Ovary (tissue), 9 donors: ENCODE data around the gene STK36. TPM values are rescaled to one million over a fixed set of nuclear protein-coding genes. Genes with fewer than 3 reads are reported as not detected.

ENCODE experiments used
- DNase-seq, 5 donors: peaks; one replicate each; pipeline ENCODE4 v3.0.0-alpha.2; 2019 to 2020
- H3K27ac ChIP-seq, 2 donors: fragments of 200-600 bp; one replicate each; pipeline versions ENCODE4 v1.5.1 to v1.8.0; 2019 to 2022
- H3K27me3 ChIP-seq: fragments of 200-600 bp; one replicate; pipeline ENCODE4 v1.8.0; 2022
- H3K36me3 ChIP-seq: fragments of 200-600 bp; sonication (generic); one replicate; pipeline ENCODE4 v1.5.1; 2019
- H3K4me1 ChIP-seq: one replicate; pipeline ENCODE4 v1.8.1; 2013; ENCODE audit warnings: mild to moderate bottlenecking, moderate library complexity; ENCODE audit not compliant: insufficient read depth
- H3K4me3 ChIP-seq: fragments of 200-600 bp; sonication (generic); one replicate; pipeline ENCODE4 v1.5.1; 2017
- H3K9me3 ChIP-seq, 2 donors: fragments of 200-600 bp in 1 of 2; sonication (generic) in 1 of 2; one replicate each; pipeline versions ENCODE4 v1.5.1 to v1.8.1; 2013 to 2019; ENCODE audit warnings: mild to moderate bottlenecking in 1 of 2, moderate library complexity in 1 of 2
- EP300 ChIP-seq: sonication (generic); formaldehyde crosslinking; IDR thresholded peaks from one replicate; pipeline ENCODE4 v1.6.1; 2017; ENCODE audit warnings: antibody characterized with exemption
- POLR2A ChIP-seq: fragments of 450-650 bp; IDR thresholded peaks from one replicate; pipeline ENCODE4 v1.6.1; 2017; ENCODE audit warnings: antibody characterized with exemption, mild to moderate bottlenecking, moderate library complexity
- WGBS, 3 donors: extraction: QIAGEN DNeasy Blood & Tissue Kit in 1 of 3; methylation state at CpG; one replicate each; pipeline versions ENCODE4 v1.1.5 to v1.1.7; 2013 to 2017; 5-methylcytosine and 5-hydroxymethylcytosine counted together
- intact Hi-C, 4 donors: fragments of 100-400 bp; cut with DNase I; formaldehyde crosslinking; loops; one replicate each; pipeline versions ENCODE4 v1.11.0 to v1.15.1; 2022 to 2023
- polyA plus RNA-seq, 2 donors: library from polyadenylated mRNA; stranded (reverse); fragments of 200-250 nt in 1 of 2; fragments of 350-450 nt in 1 of 2; fragmentation: Illumina TruSeq in 1 of 2; extraction: RNeasy Lipid Tissue Mini Kit (QIAGEN cat#74804) in 1 of 2; gene quantifications; one replicate each; pipeline ENCODE4 v1.2.3, GENCODE V29; 2013 to 2014
- total RNA-seq, 7 donors: library from RNA; depleted of rRNA in 2 of 7; stranded (reverse); fragments of >200 nt in 2 of 7; fragmentation: NEBNext Ultra II Directional in 3 of 7; extraction: Animal tissue kit (Norgen Biotek cat#: 25700) in 3 of 7; gene quantifications; one replicate each; pipeline versions ENCODE4 v1.1.0 to v1.2.4, GENCODE V29; 2016 to 2023
- TF ChIP-seq, protein P1 (sequence below), 3 donors: fragments of 450-650 bp in 2 of 3; fragments of 200-600 bp in 1 of 3; IDR thresholded peaks; one replicate each; pipeline versions ENCODE4 v1.5.1 to v1.8.0; 2016 to 2022; ENCODE audit warnings: antibody characterized with exemption in 3 of 3, mild to moderate bottlenecking in 1 of 3
- donor health status: DM: no; HTN: no; CAD: no; lungs with moderate emphysema.
- donor health status: DM: no; HTN: no; CAD: no.
- donor health status: Bipolar disorder and iron deficiency.
- donor health status: DM: yes; HTN: yes; CAD: no.
- donor health status: DM: no; HTN: no; CAD: no.
- donor health status: DM: yes; HTN: yes; CAD: no.

Gene STK36
- total and polyA plus RNA-seq, 9 donors: 26.8 to 93.2 (median 38.5) TPM

DNA sequence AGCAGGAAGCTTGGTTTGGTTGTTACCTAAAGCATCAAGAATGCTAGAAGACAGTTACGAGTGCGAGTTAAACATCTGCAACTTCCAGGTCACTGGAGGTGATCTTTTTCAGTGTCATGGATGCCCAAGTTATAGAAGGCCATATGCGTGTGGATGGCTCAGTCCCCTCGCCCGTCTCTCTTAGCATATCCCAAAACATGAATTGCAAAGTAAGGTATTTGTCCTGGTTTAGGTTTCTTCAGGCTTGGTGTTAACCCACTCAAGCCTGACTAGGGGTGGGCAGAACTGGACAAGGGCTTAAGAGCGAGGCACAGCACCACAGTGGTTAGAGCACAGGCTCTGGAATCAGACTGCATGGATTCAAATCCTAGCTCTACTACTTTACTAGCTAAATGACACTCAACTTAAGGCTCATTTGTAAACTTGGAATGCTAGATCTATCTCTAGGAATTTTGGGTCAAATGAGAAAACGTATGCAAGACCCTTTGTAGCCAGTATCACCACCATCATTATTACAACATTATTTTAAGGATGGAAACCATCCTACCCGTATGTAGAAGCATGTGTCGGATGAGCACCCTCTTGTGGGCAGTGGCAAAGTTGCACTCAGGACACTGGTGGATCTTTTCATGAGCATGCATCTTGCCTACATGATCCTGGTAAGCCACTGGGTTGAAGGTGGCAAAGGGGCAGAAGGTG, 23.6 kb upstream of the STK36 start:
- Histone ChIP-seq H3K9me3 (no peaks in the 10 kb centered on the region), H3K27ac (no peak overlapping the region), H3K36me3 (no peaks in the 10 kb centered on the region), H3K4me3 (no peak overlapping the region), H3K4me1 (no peaks in the 10 kb centered on the region), H3K27me3 (no peaks in the 10 kb centered on the region)
- TF ChIP-seq, protein P1, sequence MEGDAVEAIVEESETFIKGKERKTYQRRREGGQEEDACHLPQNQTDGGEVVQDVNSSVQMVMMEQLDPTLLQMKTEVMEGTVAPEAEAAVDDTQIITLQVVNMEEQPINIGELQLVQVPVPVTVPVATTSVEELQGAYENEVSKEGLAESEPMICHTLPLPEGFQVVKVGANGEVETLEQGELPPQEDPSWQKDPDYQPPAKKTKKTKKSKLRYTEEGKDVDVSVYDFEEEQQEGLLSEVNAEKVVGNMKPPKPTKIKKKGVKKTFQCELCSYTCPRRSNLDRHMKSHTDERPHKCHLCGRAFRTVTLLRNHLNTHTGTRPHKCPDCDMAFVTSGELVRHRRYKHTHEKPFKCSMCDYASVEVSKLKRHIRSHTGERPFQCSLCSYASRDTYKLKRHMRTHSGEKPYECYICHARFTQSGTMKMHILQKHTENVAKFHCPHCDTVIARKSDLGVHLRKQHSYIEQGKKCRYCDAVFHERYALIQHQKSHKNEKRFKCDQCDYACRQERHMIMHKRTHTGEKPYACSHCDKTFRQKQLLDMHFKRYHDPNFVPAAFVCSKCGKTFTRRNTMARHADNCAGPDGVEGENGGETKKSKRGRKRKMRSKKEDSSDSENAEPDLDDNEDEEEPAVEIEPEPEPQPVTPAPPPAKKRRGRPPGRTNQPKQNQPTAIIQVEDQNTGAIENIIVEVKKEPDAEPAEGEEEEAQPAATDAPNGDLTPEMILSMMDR (IDR thresholded peaks at IDR 0.05): peak in 2 of 3 donors; percentile 36
- TF ChIP-seq POLR2A (no peak), EP300 (no peak)
- 68 to 71% (median 70%) methylated on average over 9 of the region's 9 CpGs for WGBS, 3 donors
- peak in 2 of 5 donors; percentile 51 to 61 for DNase-seq
- intact Hi-C loops: no loop called here

DNA sequence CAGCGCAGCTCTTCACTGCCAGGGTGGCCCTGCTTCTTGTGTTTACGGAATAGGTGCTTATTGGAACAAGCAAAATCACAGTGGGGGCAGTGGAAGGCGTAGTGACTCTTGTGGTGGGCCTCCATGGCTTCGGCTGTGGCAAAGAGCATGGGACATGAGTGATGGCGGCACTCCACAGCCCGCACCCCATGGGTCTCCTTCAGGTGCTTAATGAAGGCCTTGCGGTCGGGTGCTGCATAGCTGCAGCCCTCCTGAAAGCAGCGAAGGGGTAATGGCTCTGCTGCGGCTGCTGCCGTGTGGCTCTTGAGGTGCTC, 23.1 kb upstream of the STK36 start:
- Histone ChIP-seq H3K4me3 (no peak overlapping the region), H3K4me1 (no peaks in the 10 kb centered on the region), H3K36me3 (no peaks in the 10 kb centered on the region), H3K27ac (no peak overlapping the region), H3K9me3 (no peaks in the 10 kb centered on the region), H3K27me3 (no peaks in the 10 kb centered on the region)
- intact Hi-C loops: no loop called here
- TF ChIP-seq EP300 (no peak), POLR2A (no peak)
- TF ChIP-seq, protein P1 (IDR thresholded peaks at IDR 0.05): no peak
- 90 to 92% (median 92%) methylated on average over 11 of the region's 11 CpGs for WGBS, 3 donors
- no peak for DNase-seq

DNA sequence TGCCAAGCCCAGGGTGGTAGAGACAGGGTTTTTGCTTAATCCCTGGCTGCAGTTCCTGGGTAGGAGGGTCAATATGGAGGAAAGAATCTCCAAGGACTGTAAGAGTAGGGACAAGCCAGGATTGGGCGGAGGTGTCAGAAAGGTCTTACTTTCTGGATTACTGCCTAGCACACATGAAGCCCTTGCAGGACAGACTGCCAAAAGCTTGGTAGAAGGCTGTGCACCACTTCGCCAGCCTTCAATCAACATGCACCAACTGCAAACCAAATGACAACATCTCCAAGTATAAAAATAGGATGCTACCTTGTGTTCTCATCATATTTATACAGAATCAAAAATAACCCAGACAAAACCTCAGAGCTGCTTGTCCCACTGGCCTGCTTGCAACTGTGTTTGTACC, 16.1 kb upstream of the STK36 start:
- 88 to 93% (median 92%) methylated on average over 2 of the region's 2 CpGs for WGBS, 3 donors
- Histone ChIP-seq H3K27me3 (no peaks in the 10 kb centered on the region), H3K4me1 (peaks cover 7% of the 10 kb centered on the region), H3K9me3 (no peaks in the 10 kb centered on the region), H3K4me3 (no peak overlapping the region), H3K27ac (no peak overlapping the region), H3K36me3 (no peaks in the 10 kb centered on the region)
- TF ChIP-seq, protein P1 (IDR thresholded peaks at IDR 0.05): no peak
- no peak for TF ChIP-seq EP300
- TF ChIP-seq POLR2A: no peak
- intact Hi-C loops: loop anchor here in 1 of 4 donors (10.0 kb wide), 2 partner anchors 251 to 381 kb away; partner anchors contain the start of genes AAMP and PNKD
- DNase-seq: no peak

DNA sequence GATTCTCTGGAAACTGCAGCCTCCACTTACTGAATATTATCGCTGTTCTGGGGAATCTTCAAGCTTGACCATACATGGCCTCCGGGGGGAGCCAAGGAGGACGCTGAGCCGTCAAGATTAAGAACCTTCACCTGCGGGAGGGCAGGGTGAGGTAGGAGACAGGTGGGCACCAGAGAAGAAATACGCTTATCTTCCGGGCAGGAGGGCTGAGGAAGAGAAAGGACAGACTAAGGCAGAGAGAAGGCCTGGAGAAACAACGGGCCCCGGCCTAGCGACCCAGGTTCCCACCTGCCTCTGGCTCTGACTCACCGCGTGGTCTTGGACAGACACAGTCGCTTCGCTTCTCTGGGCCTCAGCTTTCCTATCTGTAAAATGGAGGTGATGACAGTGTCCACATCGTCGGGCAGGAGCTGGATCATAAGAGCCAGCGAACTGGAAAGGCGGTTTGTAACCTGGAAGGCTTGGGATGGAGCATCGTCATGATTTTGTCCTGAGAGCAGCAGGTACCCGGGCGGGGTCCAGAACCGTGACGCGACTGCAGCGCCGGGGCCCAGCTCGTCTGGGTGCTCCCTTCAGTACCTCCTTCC, 13.1 kb upstream of the STK36 start:
- H3K36me3 ChIP-seq: no peaks in the 10 kb centered on the region
- H3K9me3 ChIP-seq: no peaks in the 10 kb centered on the region
- peaks cover 7% of the 10 kb centered on the region for H3K4me1 ChIP-seq
- DNase-seq: no peak
- H3K27me3 ChIP-seq: no peaks in the 10 kb centered on the region
- H3K27ac ChIP-seq: no peak overlapping the region
- intact Hi-C loops: loop anchor here in 1 of 4 donors (10.0 kb wide), 2 partner anchors 254 to 384 kb away; partner anchors contain the start of genes AAMP and PNKD
- H3K4me3 ChIP-seq: peak overlapping the region; percentile 97
- TF ChIP-seq POLR2A: no peak
- TF ChIP-seq, protein P1 (IDR thresholded peaks at IDR 0.05): no peak
- no peak for TF ChIP-seq EP300
- 1 to 2% (median 1%) methylated on average over 27 of the region's 27 CpGs for WGBS, 3 donors
